Measurements from ENCODE around the gene SLC35B1. TPM values are rescaled to one million over a fixed set of nuclear protein-coding genes. Genes with fewer than 3 reads are reported as not detected.

SLC35B1 gene
- total and polyA plus RNA-seq, 10 of the 15 experiments (the other 5 are each of a cell fraction or from before 2014, with no cell fraction given): 40.0 to 113 (median 51.6) TPM

GRCh38 chr17:49755663-49756283 lies 48.0 kb upstream of the SLC35B1 start:
- no peaks in the 10 kb centered on the region for H3K27me3 ChIP-seq (replicated peaks in 1 of 2; ENCODE audit: control insufficient read depth in 2 of 2, insufficient read depth in 2 of 2, low read length in 1 of 2)
- FAIRE-seq (no peak), DNase-seq (ENCODE audit: low read depth, low spot score) (no peak), ATAC-seq (no peak)
- no peaks in the 10 kb centered on the region for H4K20me1 ChIP-seq (ENCODE audit: control insufficient read depth, insufficient read depth)
- no peak overlapping the region for H3K27ac ChIP-seq (ENCODE audit: control insufficient read depth, insufficient read depth)
- intact Hi-C loops (cut with micrococcal nuclease; ENCODE audit: unreplicated experiment): no loop called here
- no peak overlapping the region for H2AFZ ChIP-seq (ENCODE audit: control insufficient read depth, low read depth, low read length)
- no peak overlapping the region for H3K9ac ChIP-seq (ENCODE audit: control insufficient read depth, insufficient read depth, low read length)
- H3K4me1 ChIP-seq (ENCODE audit: control insufficient read depth, insufficient read depth, low read length): peaks cover 10% of the 10 kb centered on the region
- no peak for TF ChIP-seq CREM (IDR thresholded peaks at IDR 0.05; ENCODE audit: low read depth)
- TF ChIP-seq BCL3 (IDR thresholded peaks at IDR 0.05; ENCODE audit: borderline replicate concordance, insufficient read depth, low read depth, low read length, poor library complexity, severe bottlenecking): no peak
- ChIA-PET CTCF (interaction anchor here (0.6 to 1.5 kb wide), 6 partner anchors 9 to 932 kb away, joined by 3 to 5 read pairs (median 3); no protein-coding TSS in a partner anchor), RAD21 (ENCODE audit: unreplicated experiment) (interaction anchor here (1.0 to 1.5 kb wide), 2 partner anchors 8 to 9 kb away, joined by 3 to 6 read pairs; partner anchors contain the start of gene FAM117A), SMC1A (ENCODE audit: uncharacterized antibody, unreplicated experiment) (interaction anchor here (0.9 to 12.5 kb wide), 3 partner anchors 8 to 13 kb away, joined by 4 to 86 read pairs (median 7); partner anchors contain the start of gene FAM117A), POLR2A (interaction anchor here (0.7 to 1.6 kb wide), 2 partner anchors 8 kb away, joined by 3 to 5 read pairs; no protein-coding TSS in a partner anchor)
- H3K36me3 ChIP-seq (ENCODE audit: control insufficient read depth in 2 of 2, insufficient read depth in 2 of 2, low read length in 1 of 2): peaks cover 0 to 6% of the 10 kb centered on the region in 2 experiments; a peak in 1 of 4 replicates
- H3K79me2 ChIP-seq (ENCODE audit: control insufficient read depth, insufficient read depth, low read length): peaks cover 9% of the 10 kb centered on the region
- no peak overlapping the region for H3K4me3 ChIP-seq
- H3K9me3 ChIP-seq (replicated peaks; ENCODE audit: control insufficient read depth, insufficient read depth, low read length): no peaks in the 10 kb centered on the region
- in situ Hi-C loops (cut with MboI): no loop called here
- WGBS (ENCODE audit: insufficient coverage, insufficient replicate concordance, low lambda C conversion rate, missing lambda C conversion rate): 81% methylated on average over 4 of the region's 4 CpGs
- H3K4me2 ChIP-seq (ENCODE audit: control insufficient read depth, insufficient read depth): no peak overlapping the region
- no TSS peak for BruUV-seq (replicated peaks)

GRCh38 chr17:49753959-49754391 lies 46.2 kb upstream of the SLC35B1 start:
- ChIA-PET CTCF (interaction anchor here (1.2 kb wide), 1 partner anchor 340 kb away, joined by 4 read pairs; no protein-coding TSS in a partner anchor), SMC1A (ENCODE audit: uncharacterized antibody, unreplicated experiment) (no interaction called here), POLR2A (no interaction called here), RAD21 (ENCODE audit: unreplicated experiment) (interaction anchor here (1.0 kb wide), 1 partner anchor 17 kb away, joined by 3 read pairs; no protein-coding TSS in a partner anchor)
- ATAC-seq: no peak
- H3K9me3 ChIP-seq (replicated peaks; ENCODE audit: control insufficient read depth, insufficient read depth, low read length): no peaks in the 10 kb centered on the region
- BruUV-seq (replicated peaks): no TSS peak
- H3K4me3 ChIP-seq: no peak overlapping the region
- in situ Hi-C loops (cut with MboI): no loop called here
- no peaks in the 10 kb centered on the region for H4K20me1 ChIP-seq (ENCODE audit: control insufficient read depth, insufficient read depth)
- 96% methylated on average over 8 of the region's 8 CpGs for WGBS (ENCODE audit: insufficient coverage, insufficient replicate concordance, low lambda C conversion rate, missing lambda C conversion rate)
- H2AFZ ChIP-seq (ENCODE audit: control insufficient read depth, low read depth, low read length): no peak overlapping the region
- intact Hi-C loops (cut with micrococcal nuclease; ENCODE audit: unreplicated experiment): no loop called here
- H3K36me3 ChIP-seq (ENCODE audit: control insufficient read depth in 2 of 2, insufficient read depth in 2 of 2, low read length in 1 of 2): peaks cover 0 to 9% of the 10 kb centered on the region in 2 experiments; a peak in 1 of 4 replicates
- no peak for FAIRE-seq
- H3K27ac ChIP-seq (ENCODE audit: control insufficient read depth, insufficient read depth): no peak overlapping the region
- H3K4me1 ChIP-seq (ENCODE audit: control insufficient read depth, insufficient read depth, low read length): peaks cover 21% of the 10 kb centered on the region
- no peak for DNase-seq (ENCODE audit: low read depth, low spot score)
- no peak overlapping the region for H3K9ac ChIP-seq (ENCODE audit: control insufficient read depth, insufficient read depth, low read length)
- peaks cover 9% of the 10 kb centered on the region for H3K79me2 ChIP-seq (ENCODE audit: control insufficient read depth, insufficient read depth, low read length)
- no peaks in the 10 kb centered on the region for H3K27me3 ChIP-seq (replicated peaks in 1 of 2; ENCODE audit: control insufficient read depth in 2 of 2, insufficient read depth in 2 of 2, low read length in 1 of 2)
- no peak overlapping the region for H3K4me2 ChIP-seq (ENCODE audit: control insufficient read depth, insufficient read depth)
- TF ChIP-seq ELK1 (IDR thresholded peaks at IDR 0.05; ENCODE audit: low read depth, low read length) (no peak), ASH2L (IDR thresholded peaks at IDR 0.05; ENCODE audit: borderline replicate concordance, low read depth) (no peak), SRF (IDR thresholded peaks at IDR 0.05; ENCODE audit: low read depth in 2 of 2, low read length in 2 of 2) (no peak), MEF2B (IDR thresholded peaks at IDR 0.05; ENCODE audit: partially characterized antibody, poor library complexity, severe bottlenecking) (no peak), CHD4 (IDR thresholded peaks at IDR 0.05) (no peak), ETV6 (conservative IDR thresholded peaks at IDR 0.05 in 1 of 2, IDR thresholded peaks at IDR 0.05 in 1 of 2; ENCODE audit: borderline replicate concordance in 1 of 2, low read depth in 1 of 2) (no peak), CBX5 (IDR thresholded peaks at IDR 0.05; ENCODE audit: low read depth) (no peak), NFYA (IDR thresholded peaks at IDR 0.05; ENCODE audit: borderline replicate concordance, low read depth, low read length) (no peak), E2F4 (IDR thresholded peaks at IDR 0.05; ENCODE audit: low read depth, low read length) (no peak)
